GM18520 (cell line): ENCODE data around the gene C5orf15.
"Not testable (repeated sequence)": the region's sequence is repeated elsewhere in the genome, so short reads cannot be mapped to it uniquely, and the experiment has no call there.

ENCODE experiments used
- ATAC-seq: cut with Tn5 transposase; IDR thresholded peaks from one replicate; pipeline ENCODE4 v1.9.1; 2021; ENCODE audit not compliant: unreplicated experiment

Gene C5orf15

DNA sequence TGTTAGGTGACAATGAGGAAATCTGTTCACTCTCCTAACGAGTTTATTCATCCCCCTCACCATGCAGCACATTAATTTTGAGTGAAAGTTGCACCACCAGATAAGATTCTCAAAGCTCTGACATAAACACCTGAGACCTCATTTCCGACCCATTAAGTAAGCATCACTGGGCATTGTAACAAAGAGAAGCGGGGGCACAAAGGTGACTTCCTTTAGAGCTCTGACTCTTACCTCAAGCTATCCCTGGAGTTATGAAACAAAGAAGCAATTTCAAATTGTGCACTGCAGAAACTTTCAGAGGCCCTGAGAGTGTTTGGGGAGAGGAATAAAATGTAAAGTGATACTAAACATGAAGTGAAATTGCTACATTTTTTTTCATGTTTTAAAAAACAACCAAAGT is 29.5 kb downstream of the C5orf15 start:
- ATAC-seq: no peak

DNA sequence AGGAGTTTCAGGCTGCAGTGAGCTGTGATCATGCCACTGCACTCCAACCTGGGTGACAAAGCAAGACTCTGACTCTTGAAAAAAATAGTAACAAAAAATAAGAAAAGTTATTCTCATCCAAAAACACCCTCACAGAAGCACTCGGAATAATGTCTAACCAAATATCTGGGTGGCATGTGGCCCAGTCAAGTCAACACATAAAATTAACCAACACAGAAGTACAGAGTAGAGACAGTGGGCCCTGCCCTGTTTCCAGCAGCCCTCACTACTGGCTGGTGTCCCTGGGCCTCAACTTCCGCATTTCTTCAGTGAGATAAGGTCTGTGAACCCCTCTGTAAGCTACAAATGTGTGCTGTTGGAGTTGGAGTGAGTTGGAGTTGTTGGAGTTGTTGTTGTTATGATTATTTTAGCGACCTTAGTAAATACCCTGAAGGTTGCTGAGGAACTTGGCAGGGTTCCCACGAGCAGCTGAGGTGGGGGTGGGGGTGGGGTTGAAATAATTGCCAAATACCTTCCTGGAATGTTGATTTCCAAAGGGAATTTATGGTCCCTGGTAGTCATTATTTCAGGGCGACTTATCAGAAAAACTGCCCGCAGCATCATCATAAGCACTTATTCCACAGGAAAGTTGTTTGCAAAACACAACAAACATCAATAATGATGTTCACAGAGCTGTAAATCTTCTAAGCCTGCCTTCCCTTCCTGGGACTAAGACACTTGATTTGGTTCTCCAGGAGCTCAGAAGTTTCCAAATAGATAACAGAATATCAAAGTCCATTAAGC is 30.2 kb downstream of the C5orf15 start:
- ATAC-seq: no peak

- ATAC-seq: not testable (repeated sequence)
Measured at GRCh38 chr5:133937628-133938027, 30.8 kb downstream of the C5orf15 start.

- ATAC-seq: no peak
Measured at GRCh38 chr5:133936651-133937015, 31.8 kb downstream of the C5orf15 start.

DNA sequence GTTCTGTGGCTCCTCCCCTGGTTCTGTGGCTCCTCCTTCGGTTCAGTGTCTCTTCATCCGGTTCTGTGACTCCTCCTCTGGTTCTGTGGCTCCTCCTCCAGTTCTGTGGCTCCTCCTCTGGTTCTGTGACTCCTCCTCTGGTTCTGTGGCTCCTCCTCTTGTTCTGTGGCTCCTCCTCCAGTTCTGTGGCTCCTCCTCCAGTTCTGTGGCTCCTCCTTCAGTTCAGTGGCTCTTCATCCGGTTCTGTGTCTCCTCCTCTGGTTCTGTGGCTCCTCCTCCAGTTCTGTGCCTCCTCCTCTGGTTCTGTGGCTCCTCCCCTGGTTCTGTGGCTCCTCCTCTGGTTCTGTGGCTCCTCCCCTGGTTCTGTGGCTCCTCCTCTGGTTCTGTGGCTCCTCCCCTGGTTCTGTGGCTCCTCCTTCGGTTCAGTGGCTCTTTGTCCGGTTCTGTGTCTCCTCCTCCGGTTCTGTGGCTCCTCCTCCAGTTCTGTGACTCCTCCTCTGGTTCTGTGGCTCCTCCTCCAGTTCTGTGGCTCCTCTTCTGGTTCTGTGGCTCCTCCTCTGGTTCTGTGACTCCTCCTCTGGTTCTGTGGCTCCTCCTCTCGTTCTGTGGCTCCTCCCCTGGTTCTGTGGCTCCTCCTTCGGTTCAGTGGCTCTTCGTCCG is 32.3 kb downstream of the C5orf15 start:
- not testable (repeated sequence) for ATAC-seq

DNA sequence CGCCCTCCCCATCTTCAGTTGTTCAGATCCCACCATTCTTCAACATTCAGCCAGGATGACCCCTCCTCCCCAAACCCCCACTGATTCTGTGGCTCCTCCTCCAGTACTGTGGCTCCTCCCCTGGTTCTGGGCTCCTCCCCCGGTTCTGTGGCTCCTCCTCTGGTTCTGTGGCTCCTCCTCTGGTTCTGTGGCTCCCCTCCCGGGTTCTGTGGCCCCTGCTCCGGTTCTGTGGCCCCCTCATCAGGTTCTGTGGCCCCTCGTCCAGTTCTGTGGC is 32.8 kb downstream of the C5orf15 start:
- ATAC-seq: no peak

- no peak for ATAC-seq
Measured at GRCh38 chr5:133934822-133935666, 33.4 kb downstream of the C5orf15 start.

DNA sequence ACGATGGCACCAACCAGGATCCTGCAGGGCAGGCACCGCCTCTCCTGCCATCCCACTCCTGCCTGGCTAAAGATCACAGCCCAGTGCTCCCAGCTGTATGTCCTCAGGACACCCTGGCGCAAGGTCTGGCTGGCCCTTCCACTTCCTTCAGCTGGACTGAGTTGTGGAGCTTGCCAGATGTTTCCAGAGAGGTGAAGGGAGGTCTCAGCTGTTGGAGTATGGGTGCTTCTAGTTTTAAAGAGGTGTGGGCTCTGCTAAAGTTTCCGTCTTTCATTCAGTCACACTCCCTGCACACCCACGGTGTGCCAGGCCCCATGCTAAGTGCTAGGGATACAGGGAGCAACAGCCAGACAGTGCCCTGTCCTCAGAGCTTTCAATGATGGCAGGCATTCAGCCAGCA is 34.1 kb downstream of the C5orf15 start:
- no peak for ATAC-seq

- no peak for ATAC-seq
Measured at GRCh38 chr5:133933670-133934295, 34.6 kb downstream of the C5orf15 start.

DNA sequence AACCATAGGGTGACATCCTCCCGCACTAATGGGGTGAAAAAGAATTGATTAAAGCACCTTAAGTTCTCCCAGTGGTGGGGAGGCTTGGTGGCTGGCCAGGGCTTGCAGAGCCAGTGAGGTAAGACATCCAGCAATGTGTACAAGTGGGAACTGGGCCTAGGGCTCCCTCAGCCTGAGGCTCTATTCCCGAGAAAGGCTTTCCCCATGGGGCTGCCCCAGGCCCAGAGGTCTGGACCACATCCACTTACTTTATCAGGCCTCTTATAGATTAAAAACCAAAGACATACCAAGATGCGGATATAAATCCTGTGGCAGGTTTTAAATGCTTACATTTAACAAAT is 35.3 kb downstream of the C5orf15 start:
- no peak for ATAC-seq

DNA sequence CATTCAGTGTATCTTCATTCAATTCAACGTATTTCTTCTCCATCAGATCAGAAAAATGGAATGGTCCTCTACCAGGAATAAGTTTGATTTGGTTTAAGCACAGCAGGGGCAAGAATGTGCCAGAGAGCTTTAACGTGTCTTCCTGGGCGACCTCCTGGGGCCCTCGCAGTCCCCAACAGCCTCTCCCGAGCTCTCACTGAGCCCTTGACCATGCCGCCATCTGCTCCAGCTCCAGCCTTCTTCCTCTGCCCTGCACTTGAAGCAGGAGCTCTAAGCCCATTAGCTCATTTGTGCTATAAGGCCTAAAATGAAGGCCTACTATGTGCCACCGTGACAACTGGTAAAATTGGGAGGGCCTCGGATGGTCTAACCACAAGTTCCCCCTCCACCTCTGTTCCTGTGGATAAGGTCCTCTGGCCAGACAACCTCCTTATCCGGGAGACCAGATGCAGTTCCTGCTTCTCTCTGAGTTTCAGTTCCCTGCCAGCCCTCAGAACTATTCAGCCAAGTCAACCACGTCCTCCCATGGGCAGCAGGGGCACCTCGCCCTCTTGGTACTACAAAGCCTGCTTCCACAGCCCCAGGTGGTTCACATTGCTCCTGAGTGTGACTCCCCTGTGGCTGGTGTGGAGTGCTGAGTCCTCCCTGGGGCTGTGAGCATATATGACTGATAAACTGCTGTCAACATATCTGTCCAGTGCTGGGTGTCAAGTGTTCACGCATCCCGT is 35.8 kb downstream of the C5orf15 start:
- ATAC-seq: no peak

GRCh38 chr5:133931546-133931945 is 36.9 kb downstream of the C5orf15 start:
- ATAC-seq: no peak

DNA sequence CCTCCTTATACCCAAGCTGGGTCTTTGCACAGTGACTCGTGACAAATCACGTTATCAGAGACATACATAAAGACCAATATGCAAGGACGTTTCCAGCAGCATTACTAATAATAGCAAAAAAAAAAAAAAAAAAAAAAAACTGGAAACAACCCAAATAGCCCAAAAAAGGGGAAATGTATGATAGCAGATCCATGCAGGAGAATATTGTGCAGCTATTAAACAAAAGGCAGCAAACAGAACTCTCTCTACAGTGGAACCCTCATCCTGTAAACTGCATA is 37.7 kb downstream of the C5orf15 start:
- no peak for ATAC-seq

GRCh38 chr5:133930061-133930812 is 38.2 kb downstream of the C5orf15 start:
- no peak for ATAC-seq

- ATAC-seq: no peak
Measured at GRCh38 chr5:133928587-133929393, 39.6 kb downstream of the C5orf15 start.

DNA sequence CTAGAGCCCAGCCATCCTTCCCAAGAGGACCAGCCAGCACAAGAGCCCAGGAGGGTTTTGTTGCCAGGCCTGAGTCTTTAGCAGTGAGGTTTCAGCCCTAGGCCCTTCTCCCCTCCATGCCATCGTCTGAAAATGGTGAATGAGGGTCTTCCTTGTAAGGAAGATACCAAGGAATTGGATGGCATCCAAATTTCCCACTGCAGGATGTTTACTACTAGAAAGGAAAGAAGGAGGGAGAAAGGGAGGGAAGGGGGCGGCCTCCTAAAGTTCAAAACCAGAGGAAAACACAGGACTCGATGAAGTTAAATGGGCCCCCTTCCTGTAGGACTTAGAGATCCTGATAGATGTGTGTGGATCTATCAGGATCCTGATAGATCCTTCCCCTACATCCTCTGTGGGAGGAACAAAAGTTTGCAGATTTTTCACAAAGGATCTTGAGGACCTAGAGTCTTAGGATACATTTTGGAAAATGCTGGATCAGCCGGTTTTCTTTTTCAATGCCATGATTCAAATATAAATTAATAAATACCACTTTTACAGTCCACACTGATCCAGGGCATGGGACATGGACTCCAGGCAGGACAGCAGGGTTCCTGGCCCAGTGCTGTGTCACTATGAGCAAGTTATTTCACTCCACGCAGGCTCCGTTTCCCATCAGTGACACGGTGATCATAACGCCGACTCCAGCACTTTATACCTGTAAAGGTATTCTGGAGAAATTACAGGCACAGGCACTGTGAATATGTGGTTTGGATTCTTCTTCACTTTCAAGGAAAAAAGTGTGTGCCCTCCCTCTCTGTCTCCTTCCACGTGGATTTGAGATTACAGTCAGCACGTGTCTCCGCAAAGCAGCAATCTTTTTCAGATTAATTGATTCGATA is 40.9 kb downstream of the C5orf15 start:
- no peak for ATAC-seq

- ATAC-seq: no peak
Measured at GRCh38 chr5:133926489-133927299, 41.7 kb downstream of the C5orf15 start.
